ENCODE measurements around the gene APLP2. TPM values are rescaled to one million over a fixed set of nuclear protein-coding genes. Genes with fewer than 3 reads are reported as not detected.

Gene APLP2
- total RNA-seq, 2 experiments from 2014 or later = 25.5 to 29.8 TPM

DNA sequence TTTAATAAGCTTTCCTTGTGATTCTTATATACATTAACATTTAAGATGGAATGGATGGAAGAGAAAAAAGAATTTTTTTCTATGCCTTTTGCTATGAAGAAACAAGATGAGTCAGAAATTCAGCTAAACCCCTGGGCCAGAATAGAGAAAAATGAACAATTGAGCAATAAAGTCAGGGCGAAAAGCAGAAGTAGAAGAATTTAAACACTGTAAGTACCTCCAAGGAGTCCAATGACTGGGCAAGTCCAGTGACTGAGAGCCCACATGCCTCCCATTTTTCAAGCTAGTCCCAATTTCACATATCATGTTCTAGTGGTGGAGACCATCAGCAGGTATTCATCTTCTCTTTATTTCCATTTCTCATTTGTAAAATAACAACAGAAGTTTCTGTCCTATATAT is 18.6 kb upstream of the APLP2 start:
- no peak for TF ChIP-seq CTCF (IDR thresholded peaks at IDR 0.05)
- no peaks in the 10 kb centered on the region for H3K27me3 Mint-ChIP-seq
- no peak overlapping the region for H3K4me3 Mint-ChIP-seq
- H3K27ac Mint-ChIP-seq = no peak overlapping the region
- ATAC-seq = no peak
- H3K4me1 Mint-ChIP-seq (ENCODE audit: low read depth) = no peaks in the 10 kb centered on the region
- ChIA-PET POLR2A (interaction anchor here (1.2 kb wide), 1 partner anchor 48 kb away, joined by 4 read pairs; the partner anchor contains the start of gene PRDM10), CTCF (interaction anchor here (1.0 to 1.7 kb wide), 3 partner anchors 9 to 127 kb away, joined by 3 to 5 read pairs (median 3); no protein-coding TSS in a partner anchor)
- no peaks in the 10 kb centered on the region for H3K9me3 Mint-ChIP-seq
- intact Hi-C loops (cut with micrococcal nuclease) = no loop called here
- H3K36me3 Mint-ChIP-seq (ENCODE audit: low read depth) = no peaks in the 10 kb centered on the region
- DNase-seq = no peak

GRCh38 chr11:130052567-130052966 is 17.1 kb upstream of the APLP2 start:
- CTCF ChIA-PET = no interaction called here
- H3K27ac Mint-ChIP-seq = no peak overlapping the region
- intact Hi-C loops (cut with micrococcal nuclease) = no loop called here

GRCh38 chr11:130054966-130055365 is 14.7 kb upstream of the APLP2 start:
- DNase-seq = no peak
- no peak for ATAC-seq
- Mint-ChIP-seq H3K9me3 (no peaks in the 10 kb centered on the region), H3K4me3 (no peak overlapping the region), H3K27ac (no peak overlapping the region), H3K27me3 (peaks cover 6% of the 10 kb centered on the region), H3K36me3 (ENCODE audit: low read depth) (no peaks in the 10 kb centered on the region), H3K4me1 (ENCODE audit: low read depth) (no peaks in the 10 kb centered on the region)
- intact Hi-C loops (cut with micrococcal nuclease) = no loop called here
- TF ChIP-seq CTCF (IDR thresholded peaks at IDR 0.05) = no peak
- POLR2A ChIA-PET = no interaction called here
- CTCF ChIA-PET = no interaction called here

More at GRCh38 chr11:130052567-130052966, 17.1 kb upstream of the APLP2 start:
- Mint-ChIP-seq H3K27me3 (peaks cover 3% of the 10 kb centered on the region), H3K4me1 (ENCODE audit: low read depth) (no peaks in the 10 kb centered on the region), H3K36me3 (ENCODE audit: low read depth) (no peaks in the 10 kb centered on the region), H3K9me3 (no peaks in the 10 kb centered on the region), H3K4me3 (no peak overlapping the region)
- DNase-seq = no peak
- POLR2A ChIA-PET = no interaction called here
- TF ChIP-seq CTCF (IDR thresholded peaks at IDR 0.05) = no peak
- no peak for ATAC-seq

GRCh38 chr11:130055617-130056016 is 14.1 kb upstream of the APLP2 start:
- Mint-ChIP-seq H3K27me3 (peaks cover 7% of the 10 kb centered on the region), H3K36me3 (ENCODE audit: low read depth) (no peaks in the 10 kb centered on the region), H3K27ac (no peak overlapping the region), H3K4me3 (no peak overlapping the region), H3K9me3 (no peaks in the 10 kb centered on the region), H3K4me1 (ENCODE audit: low read depth) (no peaks in the 10 kb centered on the region)
- POLR2A ChIA-PET = no interaction called here
- intact Hi-C loops (cut with micrococcal nuclease) = no loop called here
- CTCF ChIA-PET = interaction anchor here (1.3 kb wide), 1 partner anchor 11 kb away, joined by 4 read pairs; no protein-coding TSS in a partner anchor
- DNase-seq (no peak), ATAC-seq (no peak)
- TF ChIP-seq CTCF (IDR thresholded peaks at IDR 0.05) = no peak

DNA sequence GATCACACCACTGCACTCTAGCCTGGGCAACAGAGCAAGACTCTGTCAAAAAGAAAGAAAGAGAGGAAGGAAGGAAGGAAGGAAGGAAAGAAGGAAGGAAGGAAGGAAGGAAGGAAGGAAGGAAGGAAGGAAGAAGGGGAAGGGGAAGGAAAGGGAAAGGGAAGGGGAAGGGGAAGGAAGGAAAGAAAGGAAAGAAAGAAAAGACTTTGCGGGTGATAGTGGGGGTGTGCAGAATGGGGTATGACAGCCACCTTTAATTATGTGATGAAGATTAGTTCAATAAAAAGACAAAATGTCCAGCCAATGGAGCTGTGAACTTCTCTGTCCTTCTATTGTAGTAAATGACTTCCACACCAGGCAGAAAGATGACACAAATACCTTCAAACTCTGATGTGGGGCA is 8.7 kb upstream of the APLP2 start:
- intact Hi-C loops (cut with micrococcal nuclease) = no loop called here
- ChIA-PET CTCF (no interaction called here), POLR2A (no interaction called here)
- no peak overlapping the region for H3K4me3 Mint-ChIP-seq
- H3K27me3 Mint-ChIP-seq = peaks cover 19% of the 10 kb centered on the region
- TF ChIP-seq CTCF (IDR thresholded peaks at IDR 0.05) = no peak
- ATAC-seq (no peak), DNase-seq (no peak)
- H3K36me3 Mint-ChIP-seq (ENCODE audit: low read depth) = no peaks in the 10 kb centered on the region
- H3K9me3 Mint-ChIP-seq = no peaks in the 10 kb centered on the region
- H3K4me1 Mint-ChIP-seq (ENCODE audit: low read depth) = no peaks in the 10 kb centered on the region
- no peak overlapping the region for H3K27ac Mint-ChIP-seq

All from activated CD8-positive, alpha-beta T cell treated with anti-CD3 and anti-CD28 coated beads for 36 hours (primary cell).